Stimulated activated CD4-positive, alpha-beta T cell treated with anti-CD3 and anti-CD28 coated beads, TNF-alpha, amount 100 ng/mL, for 4 hours (primary cell): ENCODE data around the gene KIFC3.
"Not testable (repeated sequence)": the region's sequence is repeated elsewhere in the genome, so short reads cannot be mapped to it uniquely, and the experiment has no call there.

Experiments used
- DNase-seq, 3 experiments: peaks; one replicate each; pipeline ENCODE4 v3.0.0-alpha.2; 2020; ENCODE audit warnings: low read depth in 3 of 3

Gene KIFC3

GRCh38 chr16:57722651-57723050 lies 79.6 kb downstream of the KIFC3 start:
- DNase-seq, result no peak

DNA sequence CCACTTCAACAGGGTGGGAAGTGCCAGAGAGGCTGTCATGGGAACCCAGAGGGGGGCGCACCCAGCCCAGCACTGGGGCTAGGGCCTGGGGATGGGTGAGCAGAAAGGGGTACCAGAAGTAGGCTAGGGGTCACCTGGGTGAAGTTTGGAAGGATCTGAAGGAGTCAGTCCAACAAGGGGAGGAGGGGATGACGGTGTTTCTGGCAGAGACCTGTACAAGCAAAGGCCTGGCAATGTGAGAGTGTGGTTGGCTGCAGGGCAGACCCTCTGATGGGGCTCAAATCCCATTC lies 80.1 kb downstream of the KIFC3 start:
- DNase-seq, result no peak

GRCh38 chr16:57721356-57722209 lies 80.7 kb downstream of the KIFC3 start:
- DNase-seq, result no peak

DNA sequence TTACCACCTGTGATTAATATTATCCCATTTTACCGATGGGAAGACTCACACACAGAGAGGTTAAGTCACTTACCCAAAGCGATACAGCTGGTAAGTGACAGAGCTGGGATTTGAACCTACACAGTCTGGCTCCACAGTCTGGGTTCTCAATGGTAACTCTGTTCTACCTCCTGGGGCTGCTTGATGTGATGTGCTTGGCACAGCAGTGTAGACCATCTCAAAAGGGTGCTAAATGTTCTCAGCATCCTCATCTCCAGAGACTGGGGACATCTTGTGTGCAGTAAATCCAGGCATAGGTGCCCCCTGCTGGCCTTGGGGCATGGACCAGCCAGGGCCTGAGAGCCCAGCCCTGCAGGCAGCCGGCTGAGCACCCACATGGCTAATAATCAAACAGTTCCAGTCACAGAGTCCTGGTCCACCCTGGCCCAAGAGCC lies 82.1 kb downstream of the KIFC3 start:
- DNase-seq, result no peak

DNA sequence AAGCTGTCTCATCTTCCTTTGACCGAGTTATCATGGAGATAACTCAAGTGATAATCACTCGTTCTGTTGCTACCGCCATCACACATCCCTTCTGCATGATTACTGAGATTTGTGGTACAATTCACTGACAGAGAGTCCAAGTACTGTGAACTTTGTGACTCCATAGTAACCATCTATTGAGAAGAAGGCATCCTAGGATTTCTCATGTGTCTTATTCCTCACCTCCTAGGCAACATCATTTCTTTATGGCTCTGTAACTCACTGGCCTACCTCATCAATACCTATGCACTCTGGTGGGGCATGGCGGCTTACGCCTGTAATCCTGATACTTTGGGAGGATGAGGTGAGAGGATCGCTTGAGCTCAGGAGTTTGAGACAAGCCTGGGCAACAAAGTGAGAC lies 88.2 kb downstream of the KIFC3 start:
- no peak for DNase-seq

- DNase-seq, result no peak
Observed at GRCh38 chr16:57713596-57713995, 88.7 kb downstream of the KIFC3 start.

- DNase-seq, result not testable (repeated sequence)
Observed at GRCh38 chr16:57712569-57712968, 89.7 kb downstream of the KIFC3 start.

- no peak for DNase-seq
Observed at GRCh38 chr16:57711993-57712392, 90.3 kb downstream of the KIFC3 start.

GRCh38 chr16:57711346-57711745 lies 90.9 kb downstream of the KIFC3 start:
- no peak for DNase-seq

DNA sequence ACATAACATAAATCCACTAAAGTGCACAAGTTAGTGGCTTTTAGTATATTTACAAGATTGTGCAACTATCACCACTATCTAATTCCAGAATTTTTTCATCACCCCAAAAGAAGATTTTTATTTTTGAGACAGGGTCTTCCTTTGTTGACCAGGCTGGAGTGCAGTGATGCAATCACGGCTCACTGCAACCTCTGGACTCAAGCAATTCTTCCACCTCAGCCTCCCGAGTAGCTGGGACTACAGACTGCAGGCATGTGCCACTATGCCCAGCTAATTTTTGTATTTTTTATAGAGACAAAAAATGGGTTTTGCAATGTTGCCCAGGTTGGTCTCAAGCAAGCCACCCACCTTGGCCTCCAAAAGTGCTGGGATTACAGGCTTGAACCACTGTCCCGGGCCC lies 92.6 kb downstream of the KIFC3 start:
- no peak for DNase-seq
